Frontal cortex (tissue), 1 donor: ENCODE data around the gene AXIN1. TPM values are rescaled to one million over a fixed set of nuclear protein-coding genes. Genes with fewer than 3 reads are reported as not detected.

ENCODE experiments used
- total RNA-seq: library from RNA; depleted of rRNA; stranded (reverse); fragments of >200 nt; gene quantifications from one replicate; pipeline ENCODE4 v1.2.3, GENCODE V29; 2014

Gene AXIN1
- total RNA-seq, 1 donor from 2014 or later = 24.5 TPM

Other genes with a start within 250 kb of the AXIN1 start
- 8.2 TPM for gene NPRL3, start 214.1 kb downstream of the AXIN1 start, total RNA-seq
- not detected for gene HBZ, start 200.1 kb downstream of the AXIN1 start, total RNA-seq
- gene HBM, start 186.7 kb downstream of the AXIN1 start, total RNA-seq = 29.3 TPM
- 823 TPM for gene HBA2, start 179.8 kb downstream of the AXIN1 start, total RNA-seq
- 371 TPM for gene HBA1, start 176.0 kb downstream of the AXIN1 start, total RNA-seq
- gene HBQ1, start 172.3 kb downstream of the AXIN1 start, total RNA-seq = 6.9 TPM
- 75.0 TPM for gene LUC7L, start 123.3 kb downstream of the AXIN1 start, total RNA-seq
- 17.1 TPM for gene FAM234A, start 117.9 kb downstream of the AXIN1 start, total RNA-seq
- 6.5 TPM for gene RGS11, start 76.8 kb downstream of the AXIN1 start, total RNA-seq
- 51.4 TPM for gene ARHGDIG, start 72.1 kb downstream of the AXIN1 start, total RNA-seq
- 11.4 TPM for gene PDIA2, start 69.6 kb downstream of the AXIN1 start, total RNA-seq
- gene MRPL28, start 17.8 kb upstream of the AXIN1 start, total RNA-seq = 44.8 TPM
- 18.8 TPM for gene PGAP6, start 29.3 kb upstream of the AXIN1 start, total RNA-seq
- 12.6 TPM for gene NME4, start 44.5 kb upstream of the AXIN1 start, total RNA-seq
- 7.7 TPM for gene DECR2, start 49.2 kb upstream of the AXIN1 start, total RNA-seq
- gene RAB11FIP3, start 72.9 kb upstream of the AXIN1 start, total RNA-seq = 26.5 TPM
- 7.3 TPM for gene CAPN15, start 175.0 kb upstream of the AXIN1 start, total RNA-seq
- gene PRR35, start 207.7 kb upstream of the AXIN1 start, total RNA-seq = not detected
- 0.41 TPM for gene NHLRC4, start 214.3 kb upstream of the AXIN1 start, total RNA-seq
- 16.7 TPM for gene PIGQ, start 217.2 kb upstream of the AXIN1 start, total RNA-seq
- gene RAB40C, start 237.3 kb upstream of the AXIN1 start, total RNA-seq = 25.3 TPM